ENCODE data around the gene KCNK5. TPM values are rescaled to one million over a fixed set of nuclear protein-coding genes. Genes with fewer than 3 reads are reported as not detected.

KCNK5 gene
- total RNA-seq, 1 donor from 2014 or later = not detected

DNA sequence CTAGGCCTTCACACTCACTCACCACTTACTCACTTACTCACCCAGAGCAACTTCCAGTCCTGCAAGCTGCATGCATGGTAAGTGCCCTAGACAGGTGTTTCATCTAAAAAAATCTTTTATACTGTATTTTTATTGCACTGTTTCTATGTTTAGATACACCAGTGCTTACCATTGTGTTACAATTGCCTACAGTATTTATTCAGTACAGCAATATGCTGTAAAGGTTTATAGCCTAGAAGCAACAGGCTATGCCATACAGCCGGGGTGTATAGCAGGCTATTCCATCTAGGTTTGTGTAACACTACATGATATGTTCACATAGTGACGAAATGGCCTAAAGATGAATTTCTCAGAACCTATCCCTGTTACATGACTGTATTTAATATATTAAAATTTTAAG lies 37.1 kb upstream of the KCNK5 start:
- no peaks in the 10 kb centered on the region for H3K9me3 Mint-ChIP-seq (ENCODE audit: unreplicated experiment)
- H3K36me3 Mint-ChIP-seq (ENCODE audit: unreplicated experiment) = no peaks in the 10 kb centered on the region
- H3K27me3 Mint-ChIP-seq (ENCODE audit: unreplicated experiment) = peaks cover 4% of the 10 kb centered on the region
- no peak overlapping the region for H3K4me3 Mint-ChIP-seq (ENCODE audit: unreplicated experiment)
- no peak overlapping the region for H3K27ac Mint-ChIP-seq (ENCODE audit: unreplicated experiment)
- DNase-seq (ENCODE audit: extremely low spot score, unreplicated experiment) = no peak
- TF ChIP-seq, protein P1, sequence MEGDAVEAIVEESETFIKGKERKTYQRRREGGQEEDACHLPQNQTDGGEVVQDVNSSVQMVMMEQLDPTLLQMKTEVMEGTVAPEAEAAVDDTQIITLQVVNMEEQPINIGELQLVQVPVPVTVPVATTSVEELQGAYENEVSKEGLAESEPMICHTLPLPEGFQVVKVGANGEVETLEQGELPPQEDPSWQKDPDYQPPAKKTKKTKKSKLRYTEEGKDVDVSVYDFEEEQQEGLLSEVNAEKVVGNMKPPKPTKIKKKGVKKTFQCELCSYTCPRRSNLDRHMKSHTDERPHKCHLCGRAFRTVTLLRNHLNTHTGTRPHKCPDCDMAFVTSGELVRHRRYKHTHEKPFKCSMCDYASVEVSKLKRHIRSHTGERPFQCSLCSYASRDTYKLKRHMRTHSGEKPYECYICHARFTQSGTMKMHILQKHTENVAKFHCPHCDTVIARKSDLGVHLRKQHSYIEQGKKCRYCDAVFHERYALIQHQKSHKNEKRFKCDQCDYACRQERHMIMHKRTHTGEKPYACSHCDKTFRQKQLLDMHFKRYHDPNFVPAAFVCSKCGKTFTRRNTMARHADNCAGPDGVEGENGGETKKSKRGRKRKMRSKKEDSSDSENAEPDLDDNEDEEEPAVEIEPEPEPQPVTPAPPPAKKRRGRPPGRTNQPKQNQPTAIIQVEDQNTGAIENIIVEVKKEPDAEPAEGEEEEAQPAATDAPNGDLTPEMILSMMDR (IDR thresholded peaks at IDR 0.05) = no peak
- H3K4me1 Mint-ChIP-seq (ENCODE audit: unreplicated experiment) = no peaks in the 10 kb centered on the region

DNA sequence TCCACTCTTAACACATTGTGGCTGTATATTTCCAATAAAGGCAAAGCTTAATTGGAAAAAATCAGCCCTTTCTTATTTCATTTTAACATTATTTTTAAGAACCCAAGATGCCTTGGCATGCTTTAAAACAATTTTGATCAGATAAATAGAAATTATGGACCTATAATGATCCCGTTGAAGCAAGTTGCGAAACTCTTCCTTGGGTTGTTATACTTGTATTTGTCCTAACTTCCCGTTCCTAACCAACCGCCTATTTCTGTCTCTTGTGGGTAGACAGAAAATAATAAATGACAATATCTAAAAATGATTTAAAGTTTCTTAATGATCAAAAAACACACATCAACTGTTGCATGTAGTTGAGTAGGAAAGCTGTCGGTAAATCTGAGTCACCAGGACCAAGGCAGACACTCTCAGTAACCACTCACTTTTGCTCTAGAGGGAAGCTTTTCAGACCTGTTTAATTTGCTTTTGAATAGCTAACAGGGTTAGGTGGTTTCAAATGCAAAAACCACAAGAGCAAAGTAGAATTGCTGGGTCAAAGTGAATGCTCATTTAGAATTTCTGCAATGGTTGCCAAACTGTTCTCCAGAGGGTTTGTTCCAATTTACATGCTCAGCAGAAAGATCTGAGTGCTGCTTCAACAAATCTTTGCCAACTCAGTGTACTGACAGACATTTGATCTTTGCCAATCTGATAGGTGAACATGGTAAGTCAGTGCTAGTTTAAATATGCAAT lies 34.2 kb upstream of the KCNK5 start:
- peaks cover 4% of the 10 kb centered on the region for H3K27me3 Mint-ChIP-seq (ENCODE audit: unreplicated experiment)
- TF ChIP-seq, protein P1 (IDR thresholded peaks at IDR 0.05) = no peak
- no peaks in the 10 kb centered on the region for H3K9me3 Mint-ChIP-seq (ENCODE audit: unreplicated experiment)
- no peaks in the 10 kb centered on the region for H3K4me1 Mint-ChIP-seq (ENCODE audit: unreplicated experiment)
- H3K27ac Mint-ChIP-seq (ENCODE audit: unreplicated experiment) = no peak overlapping the region
- no peak overlapping the region for H3K4me3 Mint-ChIP-seq (ENCODE audit: unreplicated experiment)
- H3K36me3 Mint-ChIP-seq (ENCODE audit: unreplicated experiment) = no peaks in the 10 kb centered on the region
- no peak for DNase-seq (ENCODE audit: extremely low spot score, unreplicated experiment)

DNA sequence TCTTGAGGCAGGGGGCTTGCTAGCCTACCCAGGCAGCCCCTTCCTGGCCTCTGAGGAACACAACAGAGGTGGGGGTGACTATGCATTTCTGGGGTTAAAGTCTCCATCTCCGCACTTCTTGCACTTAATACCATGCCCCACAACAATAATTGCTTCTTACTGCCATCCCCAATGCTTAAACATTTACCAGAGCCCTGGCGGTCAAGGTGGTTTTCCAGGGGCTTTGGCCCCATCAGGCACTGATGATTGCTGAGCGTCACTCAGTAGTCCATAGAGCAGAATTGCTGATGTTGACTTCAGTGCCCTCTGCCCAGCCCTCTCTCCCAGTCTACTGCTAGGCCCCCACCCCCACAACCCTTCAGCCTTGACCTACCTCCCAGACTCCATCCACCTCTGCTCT lies 32.5 kb upstream of the KCNK5 start:
- Mint-ChIP-seq H3K27me3 (ENCODE audit: unreplicated experiment) (peaks cover 2% of the 10 kb centered on the region), H3K27ac (ENCODE audit: unreplicated experiment) (no peak overlapping the region), H3K4me1 (ENCODE audit: unreplicated experiment) (no peaks in the 10 kb centered on the region), H3K4me3 (ENCODE audit: unreplicated experiment) (no peak overlapping the region), H3K36me3 (ENCODE audit: unreplicated experiment) (no peaks in the 10 kb centered on the region), H3K9me3 (ENCODE audit: unreplicated experiment) (no peaks in the 10 kb centered on the region)
- no peak for DNase-seq (ENCODE audit: extremely low spot score, unreplicated experiment)
- TF ChIP-seq, protein P1 (IDR thresholded peaks at IDR 0.05) = no peak

DNA sequence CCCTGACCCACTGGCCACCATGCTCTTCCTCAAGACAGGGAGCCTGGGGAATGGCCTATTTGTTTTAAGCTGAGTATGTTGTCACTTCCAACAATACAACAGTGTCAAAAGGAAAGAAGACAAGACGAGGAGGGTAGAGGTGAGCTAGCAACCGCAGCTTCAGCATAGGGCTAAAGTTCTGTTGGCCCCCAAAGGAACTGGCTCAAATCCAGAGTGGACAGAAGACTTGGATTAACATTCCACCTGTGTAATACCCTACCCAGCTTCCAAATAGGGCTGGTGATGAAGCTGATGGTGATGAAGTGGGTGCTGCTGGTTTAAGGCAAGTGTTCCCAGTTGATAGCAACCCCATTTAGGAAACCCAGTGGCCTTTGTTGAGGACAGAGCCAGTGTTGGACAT lies 31.7 kb upstream of the KCNK5 start:
- no peaks in the 10 kb centered on the region for H3K9me3 Mint-ChIP-seq (ENCODE audit: unreplicated experiment)
- TF ChIP-seq, protein P1 (IDR thresholded peaks at IDR 0.05) = no peak
- DNase-seq (ENCODE audit: extremely low spot score, unreplicated experiment) = no peak

DNA sequence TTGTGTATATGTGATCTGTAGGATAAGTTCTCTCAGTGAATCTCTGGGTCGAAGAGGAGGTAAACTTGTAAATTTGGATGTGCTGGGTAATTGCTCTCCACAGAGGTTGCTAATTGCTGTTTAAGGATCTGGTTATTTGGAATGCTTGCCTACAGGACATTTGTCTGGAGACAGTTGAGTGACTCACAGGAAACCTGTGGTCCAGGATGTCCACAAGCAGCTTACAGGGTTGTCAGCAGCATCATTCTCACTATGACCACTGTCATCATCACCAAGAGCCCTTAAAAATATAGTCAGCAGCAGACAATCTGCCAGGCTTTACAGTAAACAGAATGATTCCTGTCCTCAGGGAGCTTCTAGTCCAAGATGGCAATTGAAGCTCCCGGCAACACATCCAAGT lies 31.2 kb upstream of the KCNK5 start:
- no peak for DNase-seq (ENCODE audit: extremely low spot score, unreplicated experiment)
- Mint-ChIP-seq H3K36me3 (ENCODE audit: unreplicated experiment) (no peaks in the 10 kb centered on the region), H3K27me3 (ENCODE audit: unreplicated experiment) (peaks cover 2% of the 10 kb centered on the region), H3K4me3 (ENCODE audit: unreplicated experiment) (no peak overlapping the region), H3K4me1 (ENCODE audit: unreplicated experiment) (no peaks in the 10 kb centered on the region), H3K27ac (ENCODE audit: unreplicated experiment) (no peak overlapping the region), H3K9me3 (ENCODE audit: unreplicated experiment) (no peaks in the 10 kb centered on the region)
- TF ChIP-seq, protein P1 (IDR thresholded peaks at IDR 0.05) = no peak

More for the DNA sequence above, 31.7 kb upstream of the KCNK5 start:
- peaks cover 2% of the 10 kb centered on the region for H3K27me3 Mint-ChIP-seq (ENCODE audit: unreplicated experiment)
- H3K4me1 Mint-ChIP-seq (ENCODE audit: unreplicated experiment) = no peaks in the 10 kb centered on the region
- H3K36me3 Mint-ChIP-seq (ENCODE audit: unreplicated experiment) = no peaks in the 10 kb centered on the region
- H3K4me3 Mint-ChIP-seq (ENCODE audit: unreplicated experiment) = no peak overlapping the region
- no peak overlapping the region for H3K27ac Mint-ChIP-seq (ENCODE audit: unreplicated experiment)

Measured in osteocyte (in vitro differentiated cells).